ENCODE results near the gene PTK6. TPM values are rescaled to one million over a fixed set of nuclear protein-coding genes. Genes with fewer than 3 reads are reported as not detected.
"Not testable (repeated sequence)": the region's sequence is repeated elsewhere in the genome, so short reads cannot be mapped to it uniquely, and the experiment has no call there.

Gene PTK6
- total RNA-seq, 4 donors from 2014 or later: 0.06 to 1.2 (median 0.23) TPM

- WGBS: 75% methylated on average over 11 of the region's 20 CpGs
- no peak for TF ChIP-seq POLR2A (IDR thresholded peaks at IDR 0.05; ENCODE audit: low read depth)
- no peak for TF ChIP-seq POLR2AphosphoS5 (IDR thresholded peaks at IDR 0.05)
- TF ChIP-seq CTCF (IDR thresholded peaks at IDR 0.05): no peak
- TF ChIP-seq EP300 (IDR thresholded peaks at IDR 0.05): no peak
- H3K36me3 ChIP-seq: peaks cover 0 to 16% (median 9%) of the 10 kb centered on the region in 4 donors
- no peak for DNase-seq (ENCODE audit: extremely low spot score)
- intact Hi-C loops (cut with DNase I): loop anchor here (2.0 kb wide), 1 partner anchor 22 kb away; no protein-coding TSS in a partner anchor
- H3K4me1 ChIP-seq: peaks cover 28 to 38% (median 35%) of the 10 kb centered on the region in 4 donors
- no peak overlapping the region for H3K27ac ChIP-seq (replicated peaks in 1 of 4)
- no peak overlapping the region for H3K4me3 ChIP-seq
- H3K9me3 ChIP-seq: no peaks in the 10 kb centered on the region
- H3K27me3 ChIP-seq: no peaks in the 10 kb centered on the region
These were observed 18.8 kb downstream of the PTK6 start for GRCh38 chr20:63518351-63518861.

GRCh38 chr20:63517376-63518309 is 19.5 kb downstream of the PTK6 start:
- peaks cover 0 to 8% (median 4%) of the 10 kb centered on the region in 4 donors for H3K36me3 ChIP-seq
- intact Hi-C loops (cut with DNase I): loop anchor here (2.0 kb wide), 1 partner anchor 21 kb away; no protein-coding TSS in a partner anchor
- no peak overlapping the region for H3K4me3 ChIP-seq
- TF ChIP-seq POLR2A (IDR thresholded peaks at IDR 0.05; ENCODE audit: low read depth) (no peak), POLR2AphosphoS5 (IDR thresholded peaks at IDR 0.05) (no peak), CTCF (IDR thresholded peaks at IDR 0.05) (no peak), EP300 (IDR thresholded peaks at IDR 0.05) (no peak)
- H3K9me3 ChIP-seq: no peaks in the 10 kb centered on the region
- DNase-seq (ENCODE audit: extremely low spot score): no peak
- no peak overlapping the region for H3K27ac ChIP-seq (replicated peaks in 1 of 4)
- H3K27me3 ChIP-seq: peaks cover 0 to 2% (median 0%) of the 10 kb centered on the region in 4 donors
- WGBS: 97% methylated on average over 15 of the region's 32 CpGs
- peaks cover 23 to 33% (median 30%) of the 10 kb centered on the region in 4 donors for H3K4me1 ChIP-seq

GRCh38 chr20:63514520-63514919 is 22.7 kb downstream of the PTK6 start:
- DNase-seq (ENCODE audit: extremely low spot score); H3K4me3 ChIP-seq; H3K27ac ChIP-seq (replicated peaks in 1 of 4); H3K9me3 ChIP-seq; H3K36me3 ChIP-seq; intact Hi-C loops (cut with DNase I): not testable (repeated sequence)
- Histone ChIP-seq H3K27me3 (peaks cover 0 to 28% (median 1%) of the 10 kb centered on the region in 4 donors), H3K4me1 (peaks cover 5 to 12% (median 7%) of the 10 kb centered on the region in 4 donors)
- WGBS: 69% methylated on average over 10 of the region's 10 CpGs

- intact Hi-C loops (cut with DNase I): no loop called here
These were observed 24.0 kb downstream of the PTK6 start for GRCh38 chr20:63513207-63513606.

More at GRCh38 chr20:63513207-63513606, 24.0 kb downstream of the PTK6 start:
- TF ChIP-seq POLR2AphosphoS5 (IDR thresholded peaks at IDR 0.05) (no peak), EP300 (IDR thresholded peaks at IDR 0.05) (no peak), POLR2A (IDR thresholded peaks at IDR 0.05; ENCODE audit: low read depth) (no peak), CTCF (IDR thresholded peaks at IDR 0.05) (no peak)
- Histone ChIP-seq H3K9me3 (no peaks in the 10 kb centered on the region), H3K4me1 (no peaks in the 10 kb centered on the region), H3K4me3 (no peak overlapping the region), H3K27ac (replicated peaks in 1 of 4) (no peak overlapping the region), H3K36me3 (no peaks in the 10 kb centered on the region), H3K27me3 (peaks cover 0 to 40% (median 1%) of the 10 kb centered on the region in 4 donors)
- WGBS: 73% methylated on average over 3 of the region's 3 CpGs
- no peak for DNase-seq (ENCODE audit: extremely low spot score)
